ENCODE measurements around the gene CACNA1C. TPM values are rescaled to one million over a fixed set of nuclear protein-coding genes. Genes with fewer than 3 reads are reported as not detected.

Gene CACNA1C
- total RNA-seq, 1 experiment from 2014 or later = 3.7 TPM

DNA sequence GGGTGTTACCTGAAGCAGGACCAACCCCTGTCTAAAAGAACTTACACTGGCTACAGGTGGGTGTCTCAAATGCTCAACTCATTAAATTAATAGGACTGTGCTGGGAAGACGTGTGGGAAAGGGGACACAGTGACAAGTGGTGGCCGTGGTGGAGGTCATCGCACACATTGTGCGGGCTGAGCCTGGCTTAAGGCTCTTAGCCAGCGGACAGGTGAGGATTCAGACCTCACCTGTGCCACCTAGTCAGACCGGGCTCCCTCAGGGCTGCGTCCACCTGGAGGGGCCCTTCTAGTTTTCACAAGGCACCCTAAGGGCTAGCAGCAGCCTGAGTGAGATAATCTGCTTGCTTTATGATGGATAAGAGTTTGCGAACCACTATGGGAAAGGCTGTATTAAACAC is 616.8 kb downstream of the CACNA1C start:
- Histone ChIP-seq H3K36me3 (ENCODE audit: insufficient read depth, low read length, poor library complexity, severe bottlenecking) (no peaks in the 10 kb centered on the region), H3K27me3 (replicated peaks; ENCODE audit: insufficient read depth, low read depth, low read length, poor library complexity) (no peaks in the 10 kb centered on the region), H3K27ac (ENCODE audit: low read depth, low read length, poor library complexity, severe bottlenecking) (no peak overlapping the region), H3K4me1 (ENCODE audit: insufficient read depth, low read length, poor library complexity, severe bottlenecking) (no peaks in the 10 kb centered on the region), H3K4me3 (ENCODE audit: low read depth, low read length, poor library complexity, severe bottlenecking) (no peak overlapping the region), H3K9me3 (ENCODE audit: low read depth, low read length, poor library complexity, severe bottlenecking) (no peaks in the 10 kb centered on the region)
- DNase-seq (ENCODE audit: low spot score) = no peak
- BruUV-seq (replicated peaks) = no TSS peak
- no peak for TF ChIP-seq EZH2 (IDR thresholded peaks at IDR 0.05; ENCODE audit: borderline replicate concordance, low read depth, low read length, poor library complexity, severe bottlenecking)
- TF ChIP-seq, protein P1, sequence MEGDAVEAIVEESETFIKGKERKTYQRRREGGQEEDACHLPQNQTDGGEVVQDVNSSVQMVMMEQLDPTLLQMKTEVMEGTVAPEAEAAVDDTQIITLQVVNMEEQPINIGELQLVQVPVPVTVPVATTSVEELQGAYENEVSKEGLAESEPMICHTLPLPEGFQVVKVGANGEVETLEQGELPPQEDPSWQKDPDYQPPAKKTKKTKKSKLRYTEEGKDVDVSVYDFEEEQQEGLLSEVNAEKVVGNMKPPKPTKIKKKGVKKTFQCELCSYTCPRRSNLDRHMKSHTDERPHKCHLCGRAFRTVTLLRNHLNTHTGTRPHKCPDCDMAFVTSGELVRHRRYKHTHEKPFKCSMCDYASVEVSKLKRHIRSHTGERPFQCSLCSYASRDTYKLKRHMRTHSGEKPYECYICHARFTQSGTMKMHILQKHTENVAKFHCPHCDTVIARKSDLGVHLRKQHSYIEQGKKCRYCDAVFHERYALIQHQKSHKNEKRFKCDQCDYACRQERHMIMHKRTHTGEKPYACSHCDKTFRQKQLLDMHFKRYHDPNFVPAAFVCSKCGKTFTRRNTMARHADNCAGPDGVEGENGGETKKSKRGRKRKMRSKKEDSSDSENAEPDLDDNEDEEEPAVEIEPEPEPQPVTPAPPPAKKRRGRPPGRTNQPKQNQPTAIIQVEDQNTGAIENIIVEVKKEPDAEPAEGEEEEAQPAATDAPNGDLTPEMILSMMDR (conservative IDR thresholded peaks at IDR 0.05; ENCODE audit: low read depth, low read length) = no peak
- CTCF ChIA-PET = no interaction called here
- intact Hi-C loops (cut with micrococcal nuclease; ENCODE audit: unreplicated experiment) = no loop called here
- POLR2A ChIA-PET (ENCODE audit: low non-redundant PET) = no interaction called here

DNA sequence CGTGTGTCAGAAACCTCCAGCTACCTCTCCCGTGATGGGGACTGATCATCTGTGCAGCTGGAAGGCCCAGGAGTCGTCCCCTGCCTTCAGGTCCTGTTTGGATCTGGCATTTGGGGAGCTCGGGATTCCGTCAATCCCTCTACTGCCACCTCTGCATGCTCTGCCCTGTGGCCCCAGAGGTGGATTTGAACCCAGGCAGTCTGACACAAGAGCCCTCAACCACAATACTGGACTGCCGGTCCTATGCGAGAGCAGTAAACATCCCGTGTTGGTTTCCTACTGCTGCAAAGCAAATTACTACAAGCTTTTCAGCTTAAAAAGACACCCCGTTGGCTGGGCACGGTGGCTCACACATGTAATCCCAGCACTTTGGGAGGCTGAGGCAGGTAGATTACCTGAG is 620.1 kb downstream of the CACNA1C start:
- BruUV-seq (replicated peaks) = no TSS peak
- Histone ChIP-seq H3K4me3 (ENCODE audit: low read depth, low read length, poor library complexity, severe bottlenecking) (no peak overlapping the region), H3K27me3 (replicated peaks; ENCODE audit: insufficient read depth, low read depth, low read length, poor library complexity) (no peaks in the 10 kb centered on the region), H3K4me1 (ENCODE audit: insufficient read depth, low read length, poor library complexity, severe bottlenecking) (no peaks in the 10 kb centered on the region), H3K9me3 (ENCODE audit: low read depth, low read length, poor library complexity, severe bottlenecking) (no peaks in the 10 kb centered on the region), H3K27ac (ENCODE audit: low read depth, low read length, poor library complexity, severe bottlenecking) (no peak overlapping the region), H3K36me3 (ENCODE audit: insufficient read depth, low read length, poor library complexity, severe bottlenecking) (no peaks in the 10 kb centered on the region)
- TF ChIP-seq, protein P1 (conservative IDR thresholded peaks at IDR 0.05; ENCODE audit: low read depth, low read length) = no peak
- TF ChIP-seq EZH2 (IDR thresholded peaks at IDR 0.05; ENCODE audit: borderline replicate concordance, low read depth, low read length, poor library complexity, severe bottlenecking) = no peak
- ChIA-PET POLR2A (ENCODE audit: low non-redundant PET) (no interaction called here), CTCF (no interaction called here)
- intact Hi-C loops (cut with micrococcal nuclease; ENCODE audit: unreplicated experiment) = no loop called here
- no peak for DNase-seq (ENCODE audit: low spot score)

DNA sequence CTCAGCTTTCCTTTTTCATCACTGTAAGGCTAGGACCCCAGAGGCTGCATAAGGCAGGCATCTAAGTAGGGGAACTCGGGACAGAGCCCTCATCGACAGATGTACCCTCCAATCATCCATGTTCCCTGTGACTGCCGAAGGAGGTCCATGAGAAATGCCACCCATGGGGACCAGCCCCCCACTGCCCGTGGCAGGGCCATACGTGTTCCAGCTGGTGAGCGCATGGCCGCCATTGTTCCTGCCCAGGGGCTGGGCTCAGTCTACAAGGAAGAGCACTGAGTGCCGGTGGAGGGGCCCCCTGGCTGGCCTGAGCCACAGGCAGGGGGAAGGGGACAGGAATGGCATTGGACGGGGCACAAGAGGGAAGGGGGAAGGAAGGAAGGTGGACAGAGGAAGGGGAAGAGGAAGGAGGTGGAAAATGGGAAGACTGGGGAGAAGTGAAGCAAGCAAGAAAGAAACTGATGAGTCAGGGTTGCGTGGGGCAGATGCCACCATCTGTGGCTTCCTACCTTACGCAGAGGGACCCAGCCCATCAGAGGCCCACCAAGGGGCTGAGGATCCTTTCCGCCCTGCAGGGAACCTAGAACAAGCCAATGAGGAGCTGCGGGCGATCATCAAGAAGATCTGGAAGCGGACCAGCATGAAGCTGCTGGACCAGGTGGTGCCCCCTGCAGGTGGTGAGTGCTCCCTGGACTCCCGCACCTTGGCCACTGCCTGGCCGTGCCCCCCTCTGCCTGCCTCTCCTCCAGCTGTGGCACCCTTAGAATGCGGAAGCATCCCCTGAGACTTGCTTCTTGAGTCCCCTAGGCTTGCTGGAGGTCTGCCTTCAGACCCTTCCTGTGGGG is 621.4 kb downstream of the CACNA1C start:
- Histone ChIP-seq H3K27ac (ENCODE audit: low read depth, low read length, poor library complexity, severe bottlenecking) (no peak overlapping the region), H3K4me3 (ENCODE audit: low read depth, low read length, poor library complexity, severe bottlenecking) (no peak overlapping the region), H3K36me3 (ENCODE audit: insufficient read depth, low read length, poor library complexity, severe bottlenecking) (no peaks in the 10 kb centered on the region), H3K4me1 (ENCODE audit: insufficient read depth, low read length, poor library complexity, severe bottlenecking) (no peaks in the 10 kb centered on the region), H3K27me3 (replicated peaks; ENCODE audit: insufficient read depth, low read depth, low read length, poor library complexity) (no peaks in the 10 kb centered on the region), H3K9me3 (ENCODE audit: low read depth, low read length, poor library complexity, severe bottlenecking) (no peaks in the 10 kb centered on the region)
- ChIA-PET CTCF (interaction anchor here (0.6 kb wide), 1 partner anchor 91 kb away, joined by 3 read pairs; no protein-coding TSS in a partner anchor), POLR2A (ENCODE audit: low non-redundant PET) (interaction anchor here (0.6 kb wide), 1 partner anchor 610 kb away, joined by 5 read pairs; no protein-coding TSS in a partner anchor)
- no TSS peak for BruUV-seq (replicated peaks)
- intact Hi-C loops (cut with micrococcal nuclease; ENCODE audit: unreplicated experiment) = no loop called here
- TF ChIP-seq EZH2 (IDR thresholded peaks at IDR 0.05; ENCODE audit: borderline replicate concordance, low read depth, low read length, poor library complexity, severe bottlenecking) = no peak
- TF ChIP-seq, protein P1 (conservative IDR thresholded peaks at IDR 0.05; ENCODE audit: low read depth, low read length) = peak; percentile 31; the same call in 1 of the 2 replicates
- DNase-seq (ENCODE audit: low spot score) = no peak

Data from A673 (cell line).